Skeletal muscle tissue (tissue), 4 donors: ENCODE results near the gene HDAC7. TPM values are rescaled to one million over a fixed set of nuclear protein-coding genes. Genes with fewer than 3 reads are reported as not detected.

Source experiments
- H3K27ac ChIP-seq: one replicate; pipeline ENCODE4 v1.7.0; 2013; ENCODE audit warnings: mild to moderate bottlenecking, low read depth, low read length, inconsistent platforms
- H3K27me3 ChIP-seq, 3 donors: one replicate each; pipeline ENCODE4 v1.7.0; 2013; ENCODE audit warnings: low read length in 3 of 3; ENCODE audit not compliant: control insufficient read depth in 3 of 3, insufficient read depth in 3 of 3
- H3K36me3 ChIP-seq, 3 donors: one replicate each; pipeline ENCODE4 v1.7.0; 2013; ENCODE audit warnings: low read length in 3 of 3; ENCODE audit not compliant: control insufficient read depth in 3 of 3, insufficient read depth in 3 of 3
- H3K4me1 ChIP-seq, 3 donors: one replicate each; pipeline ENCODE4 v1.7.0; 2013; ENCODE audit warnings: low read length in 3 of 3, mild to moderate bottlenecking in 3 of 3; ENCODE audit not compliant: control insufficient read depth in 3 of 3, insufficient read depth in 3 of 3
- H3K4me3 ChIP-seq, 3 donors: one replicate each; pipeline ENCODE4 v1.7.0; 2013; ENCODE audit warnings: low read length in 3 of 3
- H3K9ac ChIP-seq, 3 donors: one replicate each; pipeline ENCODE4 v1.7.0; 2013; ENCODE audit warnings: low read length in 3 of 3, mild to moderate bottlenecking in 3 of 3, moderate library complexity in 2 of 3, low read depth in 1 of 3
- H3K9me3 ChIP-seq, 3 donors: one replicate each; pipeline ENCODE4 v1.7.0; 2013; ENCODE audit warnings: low read length in 3 of 3; ENCODE audit not compliant: control insufficient read depth in 3 of 3
- total RNA-seq: library from RNA; depleted of rRNA; stranded (reverse); fragments of >200 nt; gene quantifications from one replicate; pipeline ENCODE4 v1.2.3, GENCODE V29; 2014
- donor health status: Osteomylitis.

HDAC7 gene
- total RNA-seq, 1 donor from 2014 or later: 21.4 TPM

DNA sequence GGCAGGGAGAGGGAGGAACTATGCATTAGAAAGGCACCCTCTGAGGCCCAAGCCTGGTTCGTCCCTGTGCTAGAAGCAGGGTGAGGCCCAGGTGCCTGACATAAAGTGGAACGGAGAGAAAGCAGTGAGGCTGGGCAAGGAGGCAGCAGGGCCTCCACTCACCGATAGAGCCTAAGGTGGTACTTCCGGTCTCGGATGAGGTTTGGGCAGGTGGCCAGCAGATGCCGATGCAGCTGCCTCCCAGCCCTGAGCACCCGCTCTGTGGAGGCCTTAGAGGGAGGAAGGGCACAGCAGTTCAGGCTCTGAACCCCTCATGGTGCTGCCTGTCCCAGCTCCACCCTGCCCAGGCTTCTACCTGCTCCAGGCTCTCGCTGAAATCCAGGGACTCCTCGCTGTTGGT, 68.1 kb downstream of the HDAC7 start:
- peaks cover 0 to 1% (median under 1%) of the 10 kb centered on the region in 3 donors for H3K27me3 ChIP-seq
- no peak overlapping the region for H3K4me3 ChIP-seq
- H3K9ac ChIP-seq: peak overlapping the region in 1 of 3 donors; percentile 33
- H3K4me1 ChIP-seq: peaks cover 30 to 45% (median 39%) of the 10 kb centered on the region in 3 donors
- H3K27ac ChIP-seq: no peak overlapping the region
- peaks cover 0 to 4% (median 2%) of the 10 kb centered on the region in 3 donors for H3K36me3 ChIP-seq
- no peaks in the 10 kb centered on the region for H3K9me3 ChIP-seq

DNA sequence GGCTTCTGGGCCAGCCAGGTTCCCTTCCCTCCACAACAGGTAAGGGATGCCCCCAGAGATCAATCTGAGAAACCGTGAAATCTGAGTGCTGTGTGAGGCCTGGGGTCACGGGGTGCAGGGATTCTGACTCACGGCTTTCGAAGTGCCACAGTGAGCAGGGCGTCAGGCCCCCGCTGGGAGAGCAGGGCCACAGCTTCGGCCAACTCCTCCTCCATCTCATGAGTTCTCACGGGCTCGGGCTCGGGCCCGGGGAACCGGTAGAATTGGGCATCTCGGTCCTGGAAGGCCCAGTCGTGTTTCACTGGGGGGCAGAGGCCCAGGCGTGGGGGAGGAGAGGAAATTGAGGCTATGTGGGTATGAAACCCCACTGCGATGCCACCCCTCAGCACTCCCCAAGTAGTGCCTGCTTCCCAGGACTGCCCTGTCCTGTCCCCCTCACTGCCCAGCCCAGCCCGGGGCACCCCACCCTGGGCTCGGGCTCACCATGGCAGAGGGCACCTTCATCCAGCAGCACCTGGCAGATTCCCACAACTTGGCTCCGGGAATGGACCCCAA, 68.7 kb downstream of the HDAC7 start:
- Histone ChIP-seq H3K9me3 (no peaks in the 10 kb centered on the region), H3K27me3 (peaks cover 0 to 5% (median 3%) of the 10 kb centered on the region in 3 donors), H3K4me1 (peaks cover 30 to 43% (median 39%) of the 10 kb centered on the region in 3 donors), H3K9ac (peak overlapping the region in 1 of 3 donors; percentile 33), H3K27ac (no peak overlapping the region), H3K36me3 (peaks cover 0 to 4% (median 2%) of the 10 kb centered on the region in 3 donors), H3K4me3 (no peak overlapping the region)

DNA sequence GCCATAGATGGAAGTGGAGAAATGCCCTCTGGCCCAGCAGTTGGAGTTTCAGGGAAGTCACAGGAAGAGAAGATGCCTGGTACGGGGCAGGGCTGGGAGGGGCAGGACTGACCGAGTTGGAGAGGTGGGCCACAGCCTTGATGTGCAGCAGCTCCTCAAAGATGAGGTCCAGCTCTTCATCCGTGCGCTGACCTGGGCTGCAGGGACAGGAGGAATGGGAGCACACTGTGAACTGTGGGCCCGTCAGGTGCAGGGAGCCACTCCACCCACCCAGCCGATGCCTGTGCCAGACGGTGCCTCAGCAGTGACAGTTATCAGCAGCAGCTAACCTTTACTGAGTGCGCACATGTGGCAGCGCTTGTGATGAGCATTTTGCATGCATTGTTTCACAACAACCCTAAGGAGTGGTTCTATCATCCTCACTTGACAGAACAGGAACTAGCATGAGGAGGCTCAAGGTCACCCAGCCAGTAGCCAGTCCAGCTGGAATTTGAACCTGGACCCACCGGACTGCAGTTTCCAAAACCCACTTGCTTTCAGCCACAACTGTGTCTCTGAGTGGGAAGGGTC, 69.4 kb downstream of the HDAC7 start:
- no peak overlapping the region for H3K4me3 ChIP-seq
- no peaks in the 10 kb centered on the region for H3K9me3 ChIP-seq
- H3K9ac ChIP-seq: no peak overlapping the region
- H3K36me3 ChIP-seq: peaks cover 0 to 4% (median 2%) of the 10 kb centered on the region in 3 donors
- peaks cover 30 to 39% (median 38%) of the 10 kb centered on the region in 3 donors for H3K4me1 ChIP-seq
- H3K27me3 ChIP-seq: peaks cover 0 to 5% (median 3%) of the 10 kb centered on the region in 3 donors
- no peak overlapping the region for H3K27ac ChIP-seq

DNA sequence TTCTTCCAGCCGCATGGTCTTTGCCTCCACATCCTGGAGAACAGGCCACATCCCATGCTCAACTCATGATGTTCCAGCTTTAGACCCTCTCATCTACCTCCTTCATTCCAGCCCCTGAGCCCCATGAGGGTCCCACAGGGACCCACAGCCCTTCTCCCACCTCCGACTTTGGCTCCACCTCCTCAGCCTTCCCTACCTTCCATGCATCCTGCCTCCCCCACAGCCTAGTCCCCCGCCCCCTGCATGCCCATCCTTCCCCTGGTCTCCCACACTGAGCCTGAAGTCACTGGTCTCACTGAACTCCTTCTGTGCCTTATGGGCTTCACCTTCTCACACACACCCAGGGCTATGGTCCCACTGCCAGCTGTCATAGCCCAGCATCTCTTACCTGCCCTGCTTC, 70.8 kb downstream of the HDAC7 start:
- H3K4me3 ChIP-seq: no peak overlapping the region
- H3K27ac ChIP-seq: no peak overlapping the region
- H3K27me3 ChIP-seq: peaks cover 2 to 6% (median 3%) of the 10 kb centered on the region in 3 donors
- H3K36me3 ChIP-seq: peaks cover 0 to 4% (median 2%) of the 10 kb centered on the region in 3 donors
- peaks cover 19 to 27% (median 23%) of the 10 kb centered on the region in 3 donors for H3K4me1 ChIP-seq
- no peak overlapping the region for H3K9ac ChIP-seq
- no peaks in the 10 kb centered on the region for H3K9me3 ChIP-seq

DNA sequence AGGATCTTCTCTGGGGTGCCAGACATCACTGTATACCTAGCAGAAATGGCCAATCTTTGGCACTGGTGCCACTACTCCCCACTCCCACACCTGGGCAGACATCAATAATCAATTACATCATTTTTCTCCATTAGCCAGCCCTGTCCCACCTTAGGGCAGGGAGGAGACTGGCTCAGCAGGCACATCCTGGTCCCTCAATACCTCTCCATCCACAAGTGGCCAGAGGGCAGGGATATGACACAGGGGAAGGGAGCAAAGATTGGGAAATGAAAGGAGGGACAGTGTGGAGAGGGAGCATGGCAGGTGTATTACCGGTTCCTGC, 71.2 kb downstream of the HDAC7 start:
- Histone ChIP-seq H3K4me1 (peaks cover 15 to 23% (median 19%) of the 10 kb centered on the region in 3 donors), H3K27ac (no peak overlapping the region), H3K9ac (no peak overlapping the region), H3K27me3 (peaks cover 3 to 10% (median 6%) of the 10 kb centered on the region in 3 donors), H3K36me3 (peaks cover 0 to 4% (median 2%) of the 10 kb centered on the region in 3 donors), H3K9me3 (no peaks in the 10 kb centered on the region), H3K4me3 (no peak overlapping the region)

DNA sequence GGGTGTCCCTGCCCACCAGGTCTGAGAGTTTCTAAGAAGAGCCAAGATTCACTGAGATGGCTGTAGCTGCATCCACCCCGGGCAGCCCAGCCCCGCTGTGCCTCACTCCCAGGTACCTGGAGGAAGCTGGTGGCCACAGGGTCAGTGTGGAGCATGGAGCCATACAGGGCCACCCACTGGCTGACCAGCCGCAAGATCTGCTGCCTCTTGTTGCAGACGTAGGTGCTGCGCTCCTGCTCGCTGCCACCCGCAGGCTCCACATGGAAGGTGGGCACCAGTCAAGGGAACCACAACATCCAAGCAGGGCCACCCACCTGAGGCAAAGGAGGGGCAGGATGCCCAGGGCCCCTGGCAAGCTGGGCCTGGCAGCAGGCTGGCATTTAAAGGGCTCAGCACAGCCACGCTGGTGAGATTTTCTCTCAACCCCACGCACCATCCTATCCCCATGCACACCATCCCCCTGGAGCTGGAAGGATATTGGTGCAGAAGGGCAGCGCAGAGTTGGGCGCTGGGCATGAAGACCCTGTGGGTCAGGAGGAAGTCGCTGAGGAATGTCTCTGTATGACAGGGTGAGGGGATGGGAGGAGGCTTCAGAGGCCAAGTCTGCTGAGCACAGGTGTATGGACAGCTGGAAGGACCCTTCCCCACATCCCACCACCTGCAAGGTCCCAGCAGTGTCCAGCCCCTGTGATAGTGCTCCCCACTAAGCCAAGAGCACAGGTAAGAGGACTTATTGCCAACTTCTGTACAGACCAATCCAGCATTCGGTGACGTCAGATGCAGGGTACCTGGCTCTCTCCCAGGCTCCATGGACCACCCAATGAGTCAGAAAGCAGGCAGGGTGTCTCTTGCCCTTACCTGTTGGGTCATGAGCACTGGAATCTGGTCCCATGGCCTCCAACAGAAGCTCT, 71.9 kb downstream of the HDAC7 start:
- no peaks in the 10 kb centered on the region for H3K9me3 ChIP-seq
- peaks cover 3 to 12% (median 6%) of the 10 kb centered on the region in 3 donors for H3K27me3 ChIP-seq
- H3K4me3 ChIP-seq: no peak overlapping the region
- H3K4me1 ChIP-seq: peaks cover 8 to 17% (median 13%) of the 10 kb centered on the region in 3 donors
- H3K36me3 ChIP-seq: peaks cover 0 to 4% (median 2%) of the 10 kb centered on the region in 3 donors
- H3K27ac ChIP-seq: no peak overlapping the region
- no peak overlapping the region for H3K9ac ChIP-seq

DNA sequence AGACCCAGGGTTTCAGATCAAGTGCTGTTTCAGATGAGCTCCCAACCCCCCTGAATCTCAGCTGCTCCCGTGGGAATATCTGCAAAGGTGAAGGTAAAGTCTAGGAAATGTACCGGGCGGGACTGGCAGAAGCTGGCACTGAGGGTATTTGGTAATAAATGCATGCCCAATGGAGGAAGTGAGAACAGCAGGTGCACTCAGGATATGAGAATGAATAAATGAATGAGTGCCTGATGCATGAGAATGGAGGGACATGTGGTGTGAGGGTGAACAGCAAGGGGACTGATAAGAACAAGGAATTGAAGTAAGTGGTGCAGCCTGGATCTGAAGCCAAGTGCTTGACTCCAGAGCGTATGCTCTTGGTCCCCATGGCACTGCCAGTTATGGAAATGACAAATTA, 72.6 kb downstream of the HDAC7 start:
- Histone ChIP-seq H3K9ac (no peak overlapping the region), H3K27ac (no peak overlapping the region), H3K27me3 (peaks cover 3 to 15% (median 6%) of the 10 kb centered on the region in 3 donors), H3K4me3 (no peak overlapping the region), H3K9me3 (no peaks in the 10 kb centered on the region), H3K4me1 (peaks cover 1 to 15% (median 6%) of the 10 kb centered on the region in 3 donors), H3K36me3 (peaks cover 0 to 4% (median 2%) of the 10 kb centered on the region in 3 donors)

DNA sequence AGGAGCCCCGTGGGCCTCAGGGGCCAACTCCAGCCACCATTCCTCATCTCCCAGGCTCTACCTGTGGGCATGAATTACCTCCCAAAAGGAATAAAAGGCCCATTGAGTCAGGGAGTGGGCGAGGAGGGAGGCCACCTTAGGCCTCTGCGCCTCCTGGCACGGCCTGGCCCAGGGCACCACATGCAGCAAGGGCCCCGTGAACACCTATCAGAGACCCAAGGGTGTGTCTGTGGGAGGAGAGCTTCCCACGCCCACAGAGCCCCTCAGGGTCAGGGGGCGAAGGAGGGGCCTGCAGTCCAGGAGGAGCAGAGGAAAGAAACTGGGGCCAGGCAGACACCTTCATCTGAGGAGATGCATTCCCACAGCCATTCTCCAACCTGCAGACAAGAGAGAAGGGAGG, 73.2 kb downstream of the HDAC7 start:
- no peaks in the 10 kb centered on the region for H3K9me3 ChIP-seq
- H3K9ac ChIP-seq: no peak overlapping the region
- peaks cover 0 to 11% (median under 1%) of the 10 kb centered on the region in 3 donors for H3K4me1 ChIP-seq
- H3K27me3 ChIP-seq: peaks cover 3 to 15% (median 6%) of the 10 kb centered on the region in 3 donors
- no peak overlapping the region for H3K27ac ChIP-seq
- H3K36me3 ChIP-seq: peaks cover 0 to 4% (median 0%) of the 10 kb centered on the region in 3 donors
- H3K4me3 ChIP-seq: no peak overlapping the region

DNA sequence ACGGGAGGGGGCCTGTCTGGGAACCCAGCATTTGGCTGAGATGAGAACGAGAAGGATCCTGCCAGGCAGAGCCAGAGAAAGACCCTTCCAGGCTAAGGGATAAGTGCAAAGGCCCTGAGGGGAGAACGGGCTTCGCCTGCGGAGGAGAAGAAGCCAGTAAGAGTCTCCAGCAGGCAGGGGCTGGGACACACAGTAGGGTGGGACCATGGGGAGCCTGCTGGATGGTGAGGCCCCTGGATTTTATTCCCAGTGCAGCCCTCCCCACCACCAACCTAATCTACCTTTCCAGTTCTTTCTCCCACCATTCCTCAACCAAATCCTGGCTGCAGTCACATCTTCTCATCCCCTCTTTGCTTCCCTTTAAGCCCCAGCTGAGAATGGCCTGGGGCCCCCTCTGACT, 73.6 kb downstream of the HDAC7 start:
- no peak overlapping the region for H3K4me3 ChIP-seq
- no peak overlapping the region for H3K27ac ChIP-seq
- H3K9ac ChIP-seq: no peak overlapping the region
- H3K36me3 ChIP-seq: peaks cover 0 to 4% (median 0%) of the 10 kb centered on the region in 3 donors
- peaks cover 3 to 15% (median 6%) of the 10 kb centered on the region in 3 donors for H3K27me3 ChIP-seq
- H3K4me1 ChIP-seq: peaks cover 2 to 10% (median 5%) of the 10 kb centered on the region in 3 donors
- H3K9me3 ChIP-seq: no peaks in the 10 kb centered on the region
